GM12873 (cell line): ENCODE data around the gene MRPL9.

Experiments used
- TF ChIP-seq, protein P1 (sequence below): IDR thresholded peaks from 2 replicates; pipeline ENCODE4 v1.5.1; 2012; ENCODE audit warnings: low read depth, mild to moderate bottlenecking, moderate library complexity, low read length, control low read depth; ENCODE audit not compliant: insufficient read depth; ENCODE audit errors: missing control alignments

Gene MRPL9

DNA sequence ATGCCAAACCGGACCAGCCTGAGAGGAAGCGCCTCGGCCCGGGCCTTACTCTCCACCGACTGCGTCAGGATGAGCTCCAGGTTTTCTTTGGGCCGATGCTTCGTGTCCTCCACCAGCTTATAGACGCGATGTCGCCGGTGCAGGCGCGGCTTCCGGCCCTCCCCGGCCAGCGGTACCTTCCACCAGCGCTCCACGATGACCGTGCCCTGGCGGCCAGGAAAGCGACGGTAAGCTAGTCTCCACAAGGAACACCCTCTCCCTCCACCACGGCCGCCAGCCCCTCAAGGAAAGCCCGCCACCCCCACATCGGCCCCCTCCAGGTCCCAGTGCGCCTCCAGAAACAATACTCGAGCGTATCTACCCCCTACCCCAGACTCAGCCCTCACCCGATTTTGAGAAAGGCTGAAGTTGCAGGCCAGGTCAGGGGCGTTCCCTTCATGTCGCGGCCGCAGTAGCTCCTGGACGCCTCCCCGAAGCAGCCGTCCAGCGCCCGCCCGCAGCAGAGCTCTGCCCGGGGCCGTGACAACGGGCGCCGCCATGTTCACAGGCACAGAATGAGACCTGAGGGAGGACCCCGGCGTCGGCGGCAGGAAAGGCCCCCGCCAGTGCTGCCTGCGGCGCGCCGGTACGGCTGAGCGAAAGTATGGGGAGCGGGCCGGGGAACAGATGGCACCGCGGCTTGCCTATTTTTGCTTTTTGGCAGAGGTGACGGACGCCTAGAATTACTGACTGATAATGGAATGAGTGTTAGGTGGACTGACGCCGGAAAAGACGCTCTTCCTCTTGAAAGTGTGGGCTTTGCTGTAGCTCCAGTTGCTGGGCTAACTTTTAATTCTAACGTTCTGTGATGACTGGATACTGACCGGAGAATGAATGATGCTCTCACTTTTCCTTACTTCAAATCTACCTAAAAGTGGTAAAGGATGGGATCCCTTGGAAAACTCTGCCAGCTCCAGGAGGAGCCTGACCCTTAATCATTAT is at the start of gene MRPL9:
TSS of gene MRPL9 (minus strand) at position 556 of the 981 bp plus-strand sequence. CDS start at position 539, 17 bp downstream.
- TF ChIP-seq, protein P1, sequence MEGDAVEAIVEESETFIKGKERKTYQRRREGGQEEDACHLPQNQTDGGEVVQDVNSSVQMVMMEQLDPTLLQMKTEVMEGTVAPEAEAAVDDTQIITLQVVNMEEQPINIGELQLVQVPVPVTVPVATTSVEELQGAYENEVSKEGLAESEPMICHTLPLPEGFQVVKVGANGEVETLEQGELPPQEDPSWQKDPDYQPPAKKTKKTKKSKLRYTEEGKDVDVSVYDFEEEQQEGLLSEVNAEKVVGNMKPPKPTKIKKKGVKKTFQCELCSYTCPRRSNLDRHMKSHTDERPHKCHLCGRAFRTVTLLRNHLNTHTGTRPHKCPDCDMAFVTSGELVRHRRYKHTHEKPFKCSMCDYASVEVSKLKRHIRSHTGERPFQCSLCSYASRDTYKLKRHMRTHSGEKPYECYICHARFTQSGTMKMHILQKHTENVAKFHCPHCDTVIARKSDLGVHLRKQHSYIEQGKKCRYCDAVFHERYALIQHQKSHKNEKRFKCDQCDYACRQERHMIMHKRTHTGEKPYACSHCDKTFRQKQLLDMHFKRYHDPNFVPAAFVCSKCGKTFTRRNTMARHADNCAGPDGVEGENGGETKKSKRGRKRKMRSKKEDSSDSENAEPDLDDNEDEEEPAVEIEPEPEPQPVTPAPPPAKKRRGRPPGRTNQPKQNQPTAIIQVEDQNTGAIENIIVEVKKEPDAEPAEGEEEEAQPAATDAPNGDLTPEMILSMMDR: no peak

DNA sequence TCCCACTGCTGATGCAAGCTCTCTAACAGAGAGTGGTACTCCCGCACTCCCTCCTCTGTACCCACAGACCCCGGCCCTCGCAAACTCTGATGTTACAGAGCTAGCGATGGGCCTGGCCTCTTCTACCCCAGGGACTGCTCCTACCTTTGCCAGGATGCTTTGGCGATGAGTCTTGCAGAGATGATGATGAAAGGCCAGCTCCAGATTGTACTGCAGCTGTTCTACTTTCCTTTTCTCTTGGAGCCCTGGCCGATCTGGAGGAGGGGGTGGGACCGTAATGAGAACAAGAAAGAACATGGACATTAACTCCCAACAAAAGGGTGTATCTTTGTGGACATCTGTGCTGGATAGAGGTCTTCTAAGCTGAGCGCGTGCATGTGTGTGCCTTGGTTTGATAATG is 47.9 kb upstream of the MRPL9 start:
- TF ChIP-seq, protein P1: no peak

DNA sequence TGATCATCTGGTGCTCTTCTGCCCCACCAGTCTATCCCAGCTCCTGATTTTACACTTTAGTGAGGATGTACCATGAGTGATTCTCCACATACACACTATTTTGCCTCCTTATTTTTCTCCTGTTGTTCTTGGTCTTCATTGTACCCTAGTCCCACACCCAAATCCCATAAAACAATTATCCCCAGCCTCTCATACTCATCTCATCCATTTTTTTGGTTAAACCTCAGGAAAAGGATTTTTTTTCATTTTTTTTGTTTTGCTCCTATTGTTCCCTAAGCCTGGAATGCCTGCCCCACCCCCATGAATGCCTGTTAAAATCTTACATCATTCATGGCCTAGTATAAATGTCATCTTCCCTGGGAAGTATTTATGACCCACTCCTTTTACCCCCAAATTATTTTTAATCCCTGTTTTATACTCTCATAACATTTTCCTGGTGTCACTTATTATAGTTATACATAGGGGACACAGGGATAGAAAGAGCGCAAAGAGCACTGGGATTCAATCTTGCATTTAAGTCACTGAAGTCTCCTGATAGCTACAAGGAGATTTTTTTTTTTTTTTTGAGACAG is 46.8 kb upstream of the MRPL9 start:
- TF ChIP-seq, protein P1: no peak

DNA sequence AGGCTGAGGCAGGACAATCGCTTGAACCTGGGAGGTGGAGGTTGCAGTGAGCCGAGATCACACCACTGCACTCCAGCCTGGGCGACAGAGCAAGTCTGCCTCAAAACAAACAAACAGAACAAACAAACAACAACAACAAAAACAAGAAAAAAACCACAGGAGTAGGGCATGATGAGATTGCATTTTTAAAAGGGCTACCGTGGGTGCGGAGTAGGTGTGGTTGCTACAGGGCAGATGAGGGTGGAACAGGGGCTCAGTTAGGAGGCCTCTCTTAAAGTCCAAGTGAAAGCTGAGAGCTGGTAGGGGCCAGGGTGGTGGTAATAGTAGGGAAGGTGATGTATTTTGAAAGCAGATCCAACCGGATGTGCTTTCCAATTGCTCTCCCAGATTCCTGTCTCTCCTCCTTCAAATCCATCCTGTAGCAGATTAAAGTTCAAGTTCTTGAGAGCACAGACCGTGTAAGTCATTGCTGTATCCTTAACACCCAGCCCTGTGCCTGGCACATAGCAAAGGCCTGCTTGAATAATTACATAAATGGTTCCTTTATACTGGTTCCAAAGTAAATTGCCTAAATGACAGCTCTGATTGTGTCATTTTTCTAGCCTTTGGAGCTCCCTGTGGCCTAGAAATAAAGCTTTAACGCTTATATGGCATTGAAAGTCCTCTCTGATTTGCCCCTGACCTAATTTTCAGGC is 46.1 kb upstream of the MRPL9 start:
- TF ChIP-seq, protein P1: no peak

DNA sequence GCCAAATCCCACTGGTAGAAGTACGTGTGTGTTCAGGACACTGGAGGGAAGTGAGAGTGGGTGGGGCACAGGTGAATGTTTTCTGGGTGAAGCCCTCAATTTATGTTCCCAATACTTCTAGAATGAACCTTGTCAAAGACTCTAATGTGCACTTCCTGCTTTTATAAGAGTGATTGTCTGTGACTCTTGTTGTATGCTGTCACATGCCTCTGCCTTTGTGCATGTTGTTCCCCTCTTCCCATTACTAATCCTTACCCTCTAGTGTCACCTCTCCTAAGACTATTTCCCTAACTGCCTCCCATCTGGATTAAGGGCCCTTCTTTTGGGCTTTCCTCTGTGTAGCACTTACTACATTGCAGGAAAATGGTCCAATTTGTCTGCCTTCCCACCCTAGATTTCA is 44.5 kb upstream of the MRPL9 start:
- TF ChIP-seq, protein P1: no peak

DNA sequence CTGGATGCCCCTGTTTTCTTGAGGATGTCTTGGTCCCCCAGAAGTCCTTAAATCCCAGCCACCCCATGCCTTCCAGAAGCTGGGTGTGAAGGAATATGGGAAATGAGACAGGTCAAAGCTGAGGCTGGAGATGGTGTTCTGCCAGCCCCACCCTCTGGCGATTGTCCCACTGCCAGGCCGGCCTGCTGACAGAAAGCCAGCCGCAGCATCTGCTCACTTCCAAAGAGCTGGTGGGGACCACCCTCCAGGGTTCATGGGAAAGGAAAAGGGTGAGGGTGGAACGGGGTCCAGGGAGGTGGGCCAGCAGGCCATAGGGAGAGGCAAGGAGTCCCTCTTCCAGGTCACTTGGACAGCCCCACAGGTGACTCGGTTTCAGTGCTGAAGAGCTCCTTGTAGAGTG is 43.8 kb upstream of the MRPL9 start:
- TF ChIP-seq, protein P1: no peak

DNA sequence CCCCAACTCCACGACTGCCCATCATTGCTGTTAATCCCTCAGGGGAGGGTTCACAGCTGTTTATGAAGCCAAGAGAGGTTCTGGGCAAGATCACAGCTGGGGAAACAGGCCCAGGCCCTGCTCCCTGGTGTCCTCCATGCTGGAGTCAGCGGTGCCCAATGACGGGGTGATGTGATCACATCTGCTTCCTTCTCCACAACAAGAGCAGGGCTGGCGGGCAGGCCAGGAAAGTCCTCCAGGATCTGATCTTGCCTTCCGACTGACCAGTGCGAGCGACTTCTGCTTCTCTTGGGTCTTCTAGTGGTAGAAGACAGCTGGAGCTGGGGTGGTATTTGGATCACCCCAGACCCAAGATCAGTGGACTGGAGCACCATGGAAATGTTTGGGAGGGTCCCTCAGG is 42.9 kb upstream of the MRPL9 start:
- TF ChIP-seq, protein P1: no peak
